ENCODE data around the gene CDK2. TPM values are rescaled to one million over a fixed set of nuclear protein-coding genes. Genes with fewer than 3 reads are reported as not detected.

Gene CDK2
- total RNA-seq, 2 donors from 2014 or later = 8.8 to 12.5 TPM

DNA sequence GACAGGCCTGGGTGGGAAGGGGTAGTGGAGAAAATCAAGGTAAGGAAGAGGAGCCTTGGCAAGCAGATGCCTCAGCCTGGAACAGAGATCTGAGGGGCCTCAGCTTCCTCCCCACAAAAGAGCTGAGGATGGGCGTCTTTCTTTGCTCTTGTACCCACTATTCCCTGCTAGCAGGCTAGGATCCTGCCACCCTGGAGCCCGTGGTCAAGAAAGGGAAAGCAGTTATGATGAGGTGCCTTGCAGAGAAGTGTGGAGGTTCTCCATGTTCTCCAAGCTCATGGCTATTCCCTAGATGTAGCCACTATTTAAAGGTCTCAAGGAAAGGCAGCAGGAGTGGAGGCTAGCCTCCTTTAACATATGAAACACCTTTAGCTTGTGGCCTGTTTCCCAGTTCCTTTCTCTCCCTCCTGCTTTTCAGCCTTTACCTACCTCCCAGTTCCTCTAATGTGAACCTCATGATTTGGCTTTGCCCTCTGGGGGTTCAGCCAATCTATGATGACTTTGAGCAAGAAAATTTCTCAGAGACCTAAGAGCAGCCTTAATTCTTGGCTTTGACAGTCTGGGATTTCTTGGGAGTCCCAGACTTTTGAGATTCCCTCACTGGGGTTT is 55.4 kb downstream of the CDK2 start:
- no peak overlapping the region for H3K4me3 ChIP-seq
- H3K36me3 ChIP-seq (replicated peaks in 1 of 2; ENCODE audit: insufficient read depth in 1 of 2, low read depth in 2 of 2) = no peaks in the 10 kb centered on the region
- no peak for TF ChIP-seq POLR2A (IDR thresholded peaks at IDR 0.05)
- TF ChIP-seq, protein P1, sequence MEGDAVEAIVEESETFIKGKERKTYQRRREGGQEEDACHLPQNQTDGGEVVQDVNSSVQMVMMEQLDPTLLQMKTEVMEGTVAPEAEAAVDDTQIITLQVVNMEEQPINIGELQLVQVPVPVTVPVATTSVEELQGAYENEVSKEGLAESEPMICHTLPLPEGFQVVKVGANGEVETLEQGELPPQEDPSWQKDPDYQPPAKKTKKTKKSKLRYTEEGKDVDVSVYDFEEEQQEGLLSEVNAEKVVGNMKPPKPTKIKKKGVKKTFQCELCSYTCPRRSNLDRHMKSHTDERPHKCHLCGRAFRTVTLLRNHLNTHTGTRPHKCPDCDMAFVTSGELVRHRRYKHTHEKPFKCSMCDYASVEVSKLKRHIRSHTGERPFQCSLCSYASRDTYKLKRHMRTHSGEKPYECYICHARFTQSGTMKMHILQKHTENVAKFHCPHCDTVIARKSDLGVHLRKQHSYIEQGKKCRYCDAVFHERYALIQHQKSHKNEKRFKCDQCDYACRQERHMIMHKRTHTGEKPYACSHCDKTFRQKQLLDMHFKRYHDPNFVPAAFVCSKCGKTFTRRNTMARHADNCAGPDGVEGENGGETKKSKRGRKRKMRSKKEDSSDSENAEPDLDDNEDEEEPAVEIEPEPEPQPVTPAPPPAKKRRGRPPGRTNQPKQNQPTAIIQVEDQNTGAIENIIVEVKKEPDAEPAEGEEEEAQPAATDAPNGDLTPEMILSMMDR (IDR thresholded peaks at IDR 0.05) = no peak
- H3K27me3 ChIP-seq = no peaks in the 10 kb centered on the region
- ATAC-seq (no peak), DNase-seq (no peak)
- 37 to 71% methylated on average over 2 of the region's 2 CpGs for WGBS, 2 donors
- no peaks in the 10 kb centered on the region for H3K9me3 ChIP-seq
- no peak overlapping the region for H3K27ac ChIP-seq
- H3K4me1 ChIP-seq = no peaks in the 10 kb centered on the region
- intact Hi-C loops (cut with DNase I) = no loop called here

Other genes with a start within 250 kb of the CDK2 start
- 10 to 100 TPM in 1 of 2 donors, 1 to 10 TPM in 1; 4.2 to 20.4 TPM for gene RDH5, start 246.4 kb upstream of the CDK2 start, total RNA-seq
- 100 to 1,000 TPM; 341 to 511 TPM for gene CD63, start 237.8 kb upstream of the CDK2 start, total RNA-seq
- gene GDF11, start 223.7 kb upstream of the CDK2 start, total RNA-seq = under 1 TPM; 0.33 to 0.78 TPM
- 10 to 100 TPM; 23.1 to 51.7 TPM for gene SARNP, start 149.1 kb upstream of the CDK2 start, total RNA-seq
- gene ORMDL2, start 148.8 kb upstream of the CDK2 start, total RNA-seq = 10 to 100 TPM in 1 of 2 donors, 1 to 10 TPM in 1; 6.0 to 12.5 TPM
- gene DNAJC14, start 137.2 kb upstream of the CDK2 start, total RNA-seq = 10 to 100 TPM; 20.2 to 34.3 TPM
- 10 to 100 TPM in 1 of 2 donors, 1 to 10 TPM in 1; 3.4 to 23.4 TPM for gene MMP19, start 123.9 kb upstream of the CDK2 start, total RNA-seq
- 10 to 100 TPM; 21.5 to 26.0 TPM for gene PYM1, start 38.9 kb upstream of the CDK2 start, total RNA-seq
- 100 to 1,000 TPM in 1 of 2 donors, 10 to 100 TPM in 1; 33.3 to 128 TPM for gene DGKA, start 35.7 kb upstream of the CDK2 start, total RNA-seq
- 1 to 10 TPM; 1.6 to 2.6 TPM for gene PMEL, start 788 bp upstream of the CDK2 start, total RNA-seq
- 10 to 100 TPM; 28.3 to 33.9 TPM for gene RAB5B, start 7.2 kb downstream of the CDK2 start, total RNA-seq
- gene SUOX, start 30.4 kb downstream of the CDK2 start, total RNA-seq = 10 to 100 TPM; 10.6 to 20.8 TPM
- 1 to 10 TPM; 2.6 to 7.6 TPM for gene IKZF4, start 54.2 kb downstream of the CDK2 start, total RNA-seq
- 100 to 1,000 TPM; 215 to 405 TPM for gene RPS26, start 75.1 kb downstream of the CDK2 start, total RNA-seq
- 10 to 100 TPM; 72.9 to 74.8 TPM for gene ERBB3, start 113.3 kb downstream of the CDK2 start, total RNA-seq
- gene PA2G4, start 137.7 kb downstream of the CDK2 start, total RNA-seq = 100 to 1,000 TPM in 1 of 2 donors, 10 to 100 TPM in 1; 49.4 to 107 TPM
- gene RPL41, start 149.8 kb downstream of the CDK2 start, total RNA-seq = 1,000 to 10,000 TPM; 1,174 to 2,214 TPM
- gene ZC3H10, start 151.4 kb downstream of the CDK2 start, total RNA-seq = 10 to 100 TPM in 1 of 2 donors, under 1 TPM in 1; 0.99 to 11.2 TPM
- 100 to 1,000 TPM in 1 of 2 donors, 10 to 100 TPM in 1; 43.3 to 182 TPM for gene ESYT1, start 161.4 kb downstream of the CDK2 start, total RNA-seq
- 10 to 100 TPM in 1 of 2 donors, 1 to 10 TPM in 1; 7.5 to 24.1 TPM for gene MYL6B, start 185.8 kb downstream of the CDK2 start, total RNA-seq
- gene MYL6, start 191.5 kb downstream of the CDK2 start, total RNA-seq = 1,000 to 10,000 TPM in 1 of 2 donors, 100 to 1,000 TPM in 1; 838 to 1,110 TPM
- gene SMARCC2, start 222.7 kb downstream of the CDK2 start, total RNA-seq = 10 to 100 TPM; 46.2 to 50.8 TPM